HT1080 (cell line): ENCODE data around the gene RPL32. TPM values are rescaled to one million over a fixed set of nuclear protein-coding genes. Genes with fewer than 3 reads are reported as not detected.
"Not testable (repeated sequence)": the region's sequence is repeated elsewhere in the genome, so short reads cannot be mapped to it uniquely, and the experiment has no call there.

Experiments used
- DNase-seq: peaks from one replicate; pipeline ENCODE4 v3.0.0-alpha.2; 2015; ENCODE audit warnings: low read depth
- total RNA-seq: library from RNA; depleted of rRNA; stranded (reverse); fragments of >200 nt; shearing (Covaris generic); gene quantifications from 2 replicates; pipeline ENCODE4 v1.2.3, GENCODE V29; 2014

RPL32 gene
- total RNA-seq, 1 experiment from 2014 or later: 2,901 TPM

- peak; percentile 78 for DNase-seq
Observed at GRCh38 chr3:12810013-12810780, 31.2 kb downstream of the RPL32 start.

- DNase-seq: no peak
Observed at GRCh38 chr3:12809435-12809834, 31.9 kb downstream of the RPL32 start.

- DNase-seq: no peak
Observed at GRCh38 chr3:12809001-12809400, 32.4 kb downstream of the RPL32 start.

GRCh38 chr3:12808587-12808986 lies 32.8 kb downstream of the RPL32 start:
- DNase-seq: no peak

GRCh38 chr3:12807601-12808359 lies 33.6 kb downstream of the RPL32 start:
- no peak for DNase-seq

- DNase-seq: no peak
Observed at GRCh38 chr3:12807066-12807465, 34.3 kb downstream of the RPL32 start.

- no peak for DNase-seq
Observed at GRCh38 chr3:12803371-12803770, 38.0 kb downstream of the RPL32 start.

GRCh38 chr3:12799525-12800440 lies 41.6 kb downstream of the RPL32 start:
- DNase-seq: no peak

GRCh38 chr3:12798559-12799179 lies 42.7 kb downstream of the RPL32 start:
- no peak for DNase-seq

- DNase-seq: no peak
Observed at GRCh38 chr3:12797892-12798558, 43.3 kb downstream of the RPL32 start.

GRCh38 chr3:12797124-12797891 lies 44.1 kb downstream of the RPL32 start:
- no peak for DNase-seq

- DNase-seq: no peak
Observed at GRCh38 chr3:12796171-12797123, 44.9 kb downstream of the RPL32 start, which contains the start of gene CAND2. Gene CAND2, plus strand, starts transcription at chr3:12796680. Its CDS starts 41 bp downstream, at chr3:12796721.

- no peak for DNase-seq
Observed at GRCh38 chr3:12793701-12794100, 47.7 kb downstream of the RPL32 start.

- no peak for DNase-seq
Observed at GRCh38 chr3:12791430-12791829, 49.9 kb downstream of the RPL32 start.

- not testable (repeated sequence) for DNase-seq
Observed at GRCh38 chr3:12787967-12788690, 53.2 kb downstream of the RPL32 start.

GRCh38 chr3:12787346-12787745 lies 54.0 kb downstream of the RPL32 start:
- peak; percentile 31 for DNase-seq

GRCh38 chr3:12785096-12785495 lies 56.3 kb downstream of the RPL32 start:
- DNase-seq: no peak
